Nephron progenitor cell (in vitro differentiated cells): Measurements from ENCODE around the gene TMEM120B.
A peak's percentile ranks its signal among the peaks of the same experiment; 100 is the strongest.
"Not testable (repeated sequence)": the region's sequence is repeated elsewhere in the genome, so short reads cannot be mapped to it uniquely, and the experiment has no call there.

ENCODE experiments used
- DNase-seq: peaks from one replicate; pipeline ENCODE4 v3.0.0; 2021
- H3K27ac Mint-ChIP-seq: 2 replicates; pipeline ENCODE4 v1.8.0; 2021; ENCODE audit warnings: mild to moderate bottlenecking, moderate library complexity, mixed read lengths
- H3K27me3 Mint-ChIP-seq: 2 replicates; pipeline ENCODE4 v1.8.0; 2021; ENCODE audit warnings: mild to moderate bottlenecking, low read depth, mixed read lengths; ENCODE audit not compliant: poor library complexity
- H3K36me3 Mint-ChIP-seq: 2 replicates; pipeline ENCODE4 v1.8.0; 2021; ENCODE audit warnings: low read depth, mixed read lengths
- H3K4me1 Mint-ChIP-seq: 2 replicates; pipeline ENCODE4 v1.8.0; 2021; ENCODE audit warnings: mixed read lengths
- H3K4me3 Mint-ChIP-seq: 2 replicates; pipeline ENCODE4 v1.8.0; 2021; ENCODE audit warnings: mild to moderate bottlenecking, moderate library complexity, mixed read lengths
- H3K9me3 Mint-ChIP-seq: 2 replicates; pipeline ENCODE4 v1.8.0; 2021; ENCODE audit warnings: mild to moderate bottlenecking, moderate library complexity, mixed read lengths
- TF ChIP-seq, protein P1 (sequence below): fragments of 200-600 bp; sonication (generic); IDR thresholded peaks from 2 replicates; pipeline ENCODE4 v1.5.0; 2021; ENCODE audit warnings: antibody characterized with exemption

Gene TMEM120B

GRCh38 chr12:121693155-121693687 lies 19.3 kb upstream of the TMEM120B start:
- peaks cover 7% of the 10 kb centered on the region for H3K4me1 Mint-ChIP-seq
- no peak overlapping the region for H3K27ac Mint-ChIP-seq
- no peak for DNase-seq
- no peaks in the 10 kb centered on the region for H3K36me3 Mint-ChIP-seq
- TF ChIP-seq, protein P1, sequence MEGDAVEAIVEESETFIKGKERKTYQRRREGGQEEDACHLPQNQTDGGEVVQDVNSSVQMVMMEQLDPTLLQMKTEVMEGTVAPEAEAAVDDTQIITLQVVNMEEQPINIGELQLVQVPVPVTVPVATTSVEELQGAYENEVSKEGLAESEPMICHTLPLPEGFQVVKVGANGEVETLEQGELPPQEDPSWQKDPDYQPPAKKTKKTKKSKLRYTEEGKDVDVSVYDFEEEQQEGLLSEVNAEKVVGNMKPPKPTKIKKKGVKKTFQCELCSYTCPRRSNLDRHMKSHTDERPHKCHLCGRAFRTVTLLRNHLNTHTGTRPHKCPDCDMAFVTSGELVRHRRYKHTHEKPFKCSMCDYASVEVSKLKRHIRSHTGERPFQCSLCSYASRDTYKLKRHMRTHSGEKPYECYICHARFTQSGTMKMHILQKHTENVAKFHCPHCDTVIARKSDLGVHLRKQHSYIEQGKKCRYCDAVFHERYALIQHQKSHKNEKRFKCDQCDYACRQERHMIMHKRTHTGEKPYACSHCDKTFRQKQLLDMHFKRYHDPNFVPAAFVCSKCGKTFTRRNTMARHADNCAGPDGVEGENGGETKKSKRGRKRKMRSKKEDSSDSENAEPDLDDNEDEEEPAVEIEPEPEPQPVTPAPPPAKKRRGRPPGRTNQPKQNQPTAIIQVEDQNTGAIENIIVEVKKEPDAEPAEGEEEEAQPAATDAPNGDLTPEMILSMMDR, result no peak
- peaks cover 22% of the 10 kb centered on the region for H3K27me3 Mint-ChIP-seq
- no peak overlapping the region for H3K4me3 Mint-ChIP-seq
- H3K9me3 Mint-ChIP-seq, result no peaks in the 10 kb centered on the region

- H3K9me3 Mint-ChIP-seq, result no peaks in the 10 kb centered on the region
- peaks cover 19% of the 10 kb centered on the region for H3K27me3 Mint-ChIP-seq
- no peak for DNase-seq
- no peaks in the 10 kb centered on the region for H3K4me1 Mint-ChIP-seq
- H3K4me3 Mint-ChIP-seq, result no peak overlapping the region
- H3K36me3 Mint-ChIP-seq, result no peaks in the 10 kb centered on the region
- TF ChIP-seq, protein P1, result peak; percentile 58
- no peak overlapping the region for H3K27ac Mint-ChIP-seq
These were observed 15.4 kb upstream of the TMEM120B start for GRCh38 chr12:121697093-121697698.

- not testable (repeated sequence) for H3K4me1 Mint-ChIP-seq, H3K4me3 Mint-ChIP-seq, H3K36me3 Mint-ChIP-seq, DNase-seq, H3K27ac Mint-ChIP-seq, H3K9me3 Mint-ChIP-seq
- H3K27me3 Mint-ChIP-seq, result peaks cover 19% of the 10 kb centered on the region
These were observed 14.7 kb upstream of the TMEM120B start for GRCh38 chr12:121697861-121698260.

GRCh38 chr12:121701667-121702277 lies 10.8 kb upstream of the TMEM120B start:
- H3K4me3 Mint-ChIP-seq, result no peak overlapping the region
- TF ChIP-seq, protein P1, result no peak
- H3K4me1 Mint-ChIP-seq, result no peaks in the 10 kb centered on the region
- H3K36me3 Mint-ChIP-seq, result no peaks in the 10 kb centered on the region
- H3K27ac Mint-ChIP-seq, result no peak overlapping the region
- DNase-seq, result no peak
- peaks cover 17% of the 10 kb centered on the region for H3K9me3 Mint-ChIP-seq
- H3K27me3 Mint-ChIP-seq, result peaks cover 21% of the 10 kb centered on the region

GRCh38 chr12:121702944-121703343 lies 9.6 kb upstream of the TMEM120B start:
- H3K27ac Mint-ChIP-seq, result no peak overlapping the region
- H3K9me3 Mint-ChIP-seq, result peaks cover 17% of the 10 kb centered on the region
- no peaks in the 10 kb centered on the region for H3K36me3 Mint-ChIP-seq
- H3K4me1 Mint-ChIP-seq, result no peaks in the 10 kb centered on the region
- TF ChIP-seq, protein P1, result no peak
- no peak for DNase-seq
- H3K27me3 Mint-ChIP-seq, result peaks cover 23% of the 10 kb centered on the region
- H3K4me3 Mint-ChIP-seq, result no peak overlapping the region

DNA sequence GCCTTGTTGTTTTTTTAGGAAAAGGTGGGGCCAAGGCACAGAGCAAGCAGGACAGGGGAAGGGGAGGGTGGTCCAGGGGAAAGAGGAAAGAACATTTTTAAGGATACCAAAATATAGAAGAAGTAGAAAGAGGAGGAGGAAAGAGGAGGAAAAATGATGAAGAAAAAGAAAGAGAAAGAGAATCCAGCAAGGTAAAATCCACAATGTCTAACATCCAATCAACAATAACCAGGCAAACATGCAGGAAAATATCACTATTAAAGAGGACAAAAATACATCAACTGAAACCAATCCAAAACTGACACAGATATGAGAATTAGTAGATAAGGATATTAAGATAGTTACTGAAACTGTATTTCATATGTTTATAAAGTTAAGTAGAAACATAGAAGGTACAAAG lies 7.0 kb upstream of the TMEM120B start:
- H3K9me3 Mint-ChIP-seq, result peaks cover 17% of the 10 kb centered on the region
- TF ChIP-seq, protein P1, result no peak
- peak overlapping the region; percentile 7 for H3K27ac Mint-ChIP-seq
- H3K36me3 Mint-ChIP-seq, result no peaks in the 10 kb centered on the region
- peaks cover 15% of the 10 kb centered on the region for H3K4me1 Mint-ChIP-seq
- H3K4me3 Mint-ChIP-seq, result no peak overlapping the region
- DNase-seq, result no peak
- H3K27me3 Mint-ChIP-seq, result peaks cover 24% of the 10 kb centered on the region
